KMS-11 (cell line): Measurements from ENCODE around the gene ANTKMT.
A peak's percentile ranks its signal among the peaks of the same experiment; 100 is the strongest.

ENCODE experiments used
- H2AFZ ChIP-seq: fragments of 200-600 bp; sonication (generic); 2 replicates; pipeline ENCODE4 v1.6.1; 2016; ENCODE audit warnings: antibody characterized with exemption, mixed run types, low read depth
- H3K27ac ChIP-seq: fragments of 200-600 bp; sonication (generic); 2 replicates; pipeline ENCODE4 v1.6.1; 2016; ENCODE audit warnings: mild to moderate bottlenecking, mixed run types
- H3K27me3 ChIP-seq: fragments of 200-600 bp; sonication (generic); 2 replicates; pipeline ENCODE4 v1.6.1; 2017; ENCODE audit warnings: mild to moderate bottlenecking, low read depth, mixed run types, moderate library complexity; ENCODE audit not compliant: insufficient read depth
- H3K36me3 ChIP-seq: fragments of 200-600 bp; sonication (generic); 2 replicates; pipeline ENCODE4 v1.6.1; 2017; ENCODE audit warnings: mild to moderate bottlenecking, mixed run types; ENCODE audit not compliant: insufficient read depth
- H3K4me1 ChIP-seq: fragments of 200-600 bp; sonication (generic); 2 replicates; pipeline ENCODE4 v1.6.1; 2016; ENCODE audit warnings: mild to moderate bottlenecking, low read depth, mixed run types; ENCODE audit not compliant: poor library complexity, severe bottlenecking
- H3K4me2 ChIP-seq: fragments of 200-600 bp; sonication (generic); 2 replicates; pipeline ENCODE4 v1.7.0; 2016; ENCODE audit warnings: mild to moderate bottlenecking, mixed run types
- H3K4me3 ChIP-seq: fragments of 200-600 bp; sonication (generic); IDR thresholded peaks from 2 replicates; pipeline ENCODE4 v1.6.1; 2017; ENCODE audit warnings: low read depth, low read length, mixed read lengths; ENCODE audit not compliant: insufficient read depth
- H3K79me2 ChIP-seq: fragments of 200-600 bp; sonication (generic); 2 replicates; pipeline ENCODE4 v1.6.1; 2016; ENCODE audit warnings: low read depth, mixed run types; ENCODE audit not compliant: insufficient read depth
- H3K9ac ChIP-seq: fragments of 200-600 bp; sonication (generic); 2 replicates; pipeline ENCODE4 v1.6.1; 2016; ENCODE audit warnings: mild to moderate bottlenecking, mixed run types
- H4K20me1 ChIP-seq: fragments of 200-600 bp; sonication (generic); 2 replicates; pipeline ENCODE4 v1.6.1; 2016; ENCODE audit warnings: mild to moderate bottlenecking, mixed run types; ENCODE audit not compliant: insufficient read depth
- CTCF ChIP-seq: fragments of 200-600 bp; sonication (generic); conservative IDR thresholded peaks from 2 replicates; pipeline ENCODE4 v1.6.1; 2017; ENCODE audit warnings: low read depth, mild to moderate bottlenecking, antibody characterized with exemption, low read length, moderate library complexity, mixed read lengths

The ANTKMT gene

DNA sequence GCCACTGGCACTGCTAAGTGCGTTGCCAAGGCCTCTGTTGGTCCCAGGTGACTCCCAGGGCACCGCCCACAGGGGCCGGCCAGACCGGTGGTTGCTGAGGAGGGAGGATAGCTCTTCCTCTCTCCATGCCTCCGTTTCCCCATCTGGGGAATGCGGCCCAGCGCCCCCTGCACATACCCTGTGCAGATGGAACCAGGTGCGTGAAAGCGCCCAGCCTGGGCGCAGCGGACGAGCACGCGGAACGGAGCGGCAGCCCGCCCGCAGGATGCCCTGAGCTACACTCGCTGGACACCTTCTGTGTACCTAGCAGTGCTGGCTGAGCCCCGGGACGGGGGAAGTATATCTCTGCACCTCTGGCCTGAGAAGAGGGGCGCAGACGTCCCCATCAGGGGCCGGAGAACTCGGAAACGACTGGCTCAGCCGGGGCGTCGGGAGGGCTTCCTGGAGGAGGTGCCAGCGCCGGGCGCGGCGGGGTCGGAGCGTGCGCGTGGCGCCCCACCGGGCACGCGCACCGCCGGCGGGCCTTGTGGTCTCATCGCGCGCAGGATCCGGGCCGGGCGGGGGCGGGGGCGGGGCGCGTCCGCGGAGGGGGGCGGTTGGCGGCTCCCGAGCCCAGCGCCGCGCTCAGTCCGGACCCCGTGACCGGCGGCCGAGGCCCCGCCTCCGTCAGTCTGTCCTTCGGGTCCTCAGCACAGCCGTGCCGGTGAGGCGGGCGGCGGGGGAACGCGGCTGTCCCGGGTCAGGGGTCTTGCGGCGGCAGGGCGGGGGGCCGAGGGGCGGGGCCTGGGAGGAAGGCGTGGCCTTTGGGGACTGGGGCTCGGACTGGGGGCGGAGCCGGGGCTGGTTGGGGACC lies 5.7 kb downstream of the ANTKMT start, which contains the start of the genes CCDC78 and HAGHL:
Gene CCDC78 (minus strand): TSS at position 6 of the 853 bp plus-strand sequence. CDS start 76 bp downstream, outside the sequence.
Gene HAGHL (plus strand): TSS at position 669 of the 853 bp plus-strand sequence. CDS start 404 bp downstream, outside the sequence.
- Histone ChIP-seq H3K9ac (peak within 1 kb of the TSS; percentile 86), H3K4me2 (peak within 1 kb of the TSS; percentile 98), H3K4me1 (peaks cover 41% of the 10 kb centered on the region), H3K79me2 (no peaks in the 10 kb centered on the region), H3K36me3 (no peaks in the 10 kb centered on the region), H2AFZ (peak within 1 kb of the TSS; percentile 61), H3K4me3 (no peak within 1 kb of the TSS), H3K27ac (peak within 1 kb of the TSS; percentile 55), H4K20me1 (no peaks in the 10 kb centered on the region), H3K27me3 (no peaks in the 10 kb centered on the region)
- no peak for TF ChIP-seq CTCF

GRCh38 chr16:727291-727977 lies 6.5 kb downstream of the ANTKMT start:
- Histone ChIP-seq H2AFZ (peak overlapping the region; percentile 54), H3K79me2 (no peaks in the 10 kb centered on the region), H3K4me3 (no peak overlapping the region), H4K20me1 (no peaks in the 10 kb centered on the region), H3K4me1 (peaks cover 34% of the 10 kb centered on the region), H3K27me3 (no peaks in the 10 kb centered on the region), H3K9ac (peak overlapping the region; percentile 86), H3K4me2 (peak overlapping the region; percentile 92), H3K36me3 (no peaks in the 10 kb centered on the region), H3K27ac (peak overlapping the region; percentile 55)
- TF ChIP-seq CTCF: no peak

GRCh38 chr16:728131-728889 lies 7.4 kb downstream of the ANTKMT start:
- no peak overlapping the region for H3K4me2 ChIP-seq
- H3K4me3 ChIP-seq: no peak overlapping the region
- no peaks in the 10 kb centered on the region for H3K79me2 ChIP-seq
- H2AFZ ChIP-seq: no peak overlapping the region
- no peaks in the 10 kb centered on the region for H3K36me3 ChIP-seq
- H3K27me3 ChIP-seq: no peaks in the 10 kb centered on the region
- no peaks in the 10 kb centered on the region for H4K20me1 ChIP-seq
- peaks cover 32% of the 10 kb centered on the region for H3K4me1 ChIP-seq
- no peak overlapping the region for H3K27ac ChIP-seq
- H3K9ac ChIP-seq: peak overlapping the region; percentile 86; the same call in 1 of the 2 replicates
- TF ChIP-seq CTCF: no peak
